Adrenal gland (tissue), 12 donors: ENCODE results near the gene KIFC3. TPM values are rescaled to one million over a fixed set of nuclear protein-coding genes. Genes with fewer than 3 reads are reported as not detected.

Experiments
- DNase-seq, 7 donors: peaks; one replicate each; pipeline ENCODE4 v3.0.0-alpha.2; 2019 to 2020
- H3K27ac ChIP-seq, 5 donors: fragments of 200-600 bp; sonication (generic) in 4 of 5; 1 replicate in 3 of 5; 2 replicates in 2 of 5; pipeline versions ENCODE4 v1.5.1 to v1.8.0; 2016 to 2020; ENCODE audit warnings: mild to moderate bottlenecking in 1 of 5
- H3K27me3 ChIP-seq: fragments of 200-600 bp; 2 replicates; pipeline ENCODE4 v1.8.0; 2021
- H3K36me3 ChIP-seq, 2 donors: fragments of 200-600 bp; replicated peaks in 1 of 2; 1 replicate in 1 of 2; 2 replicates in 1 of 2; pipeline versions ENCODE4 v1.5.1 to v1.8.0; 2018 to 2022
- H3K4me1 ChIP-seq, 2 donors: fragments of 200-600 bp; replicated peaks in 1 of 2; 1 replicate in 1 of 2; 2 replicates in 1 of 2; pipeline versions ENCODE4 v1.5.1 to v1.8.0; 2018 to 2021
- H3K4me3 ChIP-seq, 4 donors: fragments of 200-600 bp; sonication (generic) in 3 of 4; one replicate each; pipeline ENCODE4 v1.5.1; 2016 to 2018
- H3K9me3 ChIP-seq, 3 donors: fragments of 200-600 bp; sonication (generic) in 1 of 3; replicated peaks in 1 of 3; 1 replicate in 2 of 3; 2 replicates in 1 of 3; pipeline versions ENCODE4 v1.5.1 to v1.8.0; 2016 to 2021
- POLR2A ChIP-seq, 2 donors: fragments of 450-650 bp; IDR thresholded peaks; one replicate each; pipeline ENCODE4 v1.6.1; 2017; ENCODE audit warnings: antibody characterized with exemption in 2 of 2, mild to moderate bottlenecking in 2 of 2, moderate library complexity in 1 of 2
- WGBS, 4 donors: extraction: QIAGEN DNeasy Blood & Tissue Kit in 2 of 4; methylation state at CpG; one replicate each; pipeline versions ENCODE4 v1.1.5 to v1.1.7; 2013 to 2017; 5-methylcytosine and 5-hydroxymethylcytosine counted together
- intact Hi-C, 2 donors: fragments of 100-400 bp; cut with DNase I; formaldehyde crosslinking; loops; one replicate each; pipeline versions ENCODE4 v1.14.1 to v1.15.0; 2022 to 2023
- polyA plus RNA-seq, 3 donors: library from polyadenylated mRNA; stranded (reverse); fragments of 200-250 nt in 2 of 3; fragments of 350-450 nt in 1 of 3; fragmentation: Illumina TruSeq in 1 of 3; extraction: RNeasy Lipid Tissue Mini Kit (QIAGEN cat#74804) in 1 of 3; gene quantifications; one replicate each; pipeline ENCODE4 v1.2.3, GENCODE V29; 2013 to 2014
- total RNA-seq, 9 donors: library from RNA; depleted of rRNA in 4 of 9; stranded (reverse); fragments of >200 nt in 4 of 9; fragments of 120-200 nt in 1 of 9; fragmentation: NEBNext Ultra II Directional in 1 of 9; extraction: Animal tissue kit (Norgen Biotek cat#: 25700) in 1 of 9; gene quantifications; one replicate each; pipeline versions ENCODE4 v1.1.0 to v1.2.4, GENCODE V29; 2013 to 2023
- TF ChIP-seq, protein P1 (sequence below), 6 experiments: fragments of 450-650 bp in 4 of 6; fragments of 200-600 bp in 2 of 6; sonication (generic) in 1 of 6; IDR thresholded peaks; 1 replicate in 5 of 6; 2 replicates in 1 of 6; pipeline versions ENCODE4 v1.5.1 to v1.8.0; 2016 to 2021; ENCODE audit warnings: antibody characterized with exemption in 6 of 6, mild to moderate bottlenecking in 2 of 6, moderate library complexity in 1 of 6
- donor health status: healthy with polysubstance abuse.
- donor health status: Bipolar disorder and iron deficiency.
- donor health status: DM: yes; HTN: yes; CAD: no.
- donor health status: DM: no; HTN: no; CAD: no.
- donor health status: DM: no; HTN: no; CAD: no.
- donor health status: DM: yes; HTN: yes; CAD: no.

KIFC3 gene
- total and polyA plus RNA-seq, 12 donors = 15.5 to 130 (median 60.0) TPM

DNA sequence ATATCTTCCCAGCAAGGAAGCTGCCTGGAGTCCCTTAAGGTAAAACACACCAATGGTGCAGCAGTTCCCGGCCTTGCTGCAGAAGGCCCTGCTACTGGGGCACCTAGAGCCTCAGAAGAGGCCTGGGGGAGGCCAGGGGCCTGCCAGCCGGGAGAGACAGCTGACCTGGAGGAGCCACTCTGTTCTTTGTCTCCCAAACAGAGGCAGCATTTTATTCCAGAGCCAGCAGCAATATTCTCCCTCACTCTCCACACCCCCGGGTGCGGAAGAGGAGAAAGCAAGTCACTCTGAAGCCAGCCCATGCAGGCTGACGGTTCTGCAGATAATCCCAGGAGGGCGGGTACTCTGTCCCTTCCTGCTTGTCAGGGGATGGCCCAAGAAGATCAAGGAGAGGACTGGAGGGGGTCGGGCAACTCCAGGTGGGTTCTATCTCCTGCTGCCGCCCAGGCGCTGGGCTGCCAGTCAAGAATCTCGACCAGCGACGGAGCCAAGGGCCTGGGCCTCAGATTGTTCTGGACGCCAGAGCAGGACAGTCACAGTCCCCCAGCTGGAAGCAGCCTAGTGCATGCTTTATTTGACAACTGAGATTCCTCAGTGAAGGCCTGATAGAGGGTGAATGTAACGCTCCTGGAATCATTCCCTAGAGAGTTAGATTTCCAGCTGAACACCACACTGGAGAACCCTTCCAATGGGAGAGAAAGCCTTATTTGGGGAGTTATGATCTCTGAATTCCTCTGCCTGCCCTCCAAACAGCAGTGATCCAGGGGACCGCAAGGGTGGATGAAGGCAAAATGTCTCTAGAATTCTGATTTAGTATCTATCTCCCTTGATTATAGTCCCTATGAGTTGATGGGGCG, 1.1 kb upstream of the KIFC3 start:
- no peaks in the 10 kb centered on the region for H3K27me3 ChIP-seq
- H3K4me3 ChIP-seq = no peak overlapping the region
- TF ChIP-seq POLR2A (IDR thresholded peaks at IDR 0.05) = no peak
- TF ChIP-seq, protein P1, sequence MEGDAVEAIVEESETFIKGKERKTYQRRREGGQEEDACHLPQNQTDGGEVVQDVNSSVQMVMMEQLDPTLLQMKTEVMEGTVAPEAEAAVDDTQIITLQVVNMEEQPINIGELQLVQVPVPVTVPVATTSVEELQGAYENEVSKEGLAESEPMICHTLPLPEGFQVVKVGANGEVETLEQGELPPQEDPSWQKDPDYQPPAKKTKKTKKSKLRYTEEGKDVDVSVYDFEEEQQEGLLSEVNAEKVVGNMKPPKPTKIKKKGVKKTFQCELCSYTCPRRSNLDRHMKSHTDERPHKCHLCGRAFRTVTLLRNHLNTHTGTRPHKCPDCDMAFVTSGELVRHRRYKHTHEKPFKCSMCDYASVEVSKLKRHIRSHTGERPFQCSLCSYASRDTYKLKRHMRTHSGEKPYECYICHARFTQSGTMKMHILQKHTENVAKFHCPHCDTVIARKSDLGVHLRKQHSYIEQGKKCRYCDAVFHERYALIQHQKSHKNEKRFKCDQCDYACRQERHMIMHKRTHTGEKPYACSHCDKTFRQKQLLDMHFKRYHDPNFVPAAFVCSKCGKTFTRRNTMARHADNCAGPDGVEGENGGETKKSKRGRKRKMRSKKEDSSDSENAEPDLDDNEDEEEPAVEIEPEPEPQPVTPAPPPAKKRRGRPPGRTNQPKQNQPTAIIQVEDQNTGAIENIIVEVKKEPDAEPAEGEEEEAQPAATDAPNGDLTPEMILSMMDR (IDR thresholded peaks at IDR 0.05) = no peak
- peak overlapping the region in 4 of 5 donors; percentile 64 to 94 (median 84) for H3K27ac ChIP-seq
- DNase-seq = peak in 1 of 7 donors; percentile 78
- peaks cover 15 to 62% of the 10 kb centered on the region in 2 donors for H3K4me1 ChIP-seq
- H3K9me3 ChIP-seq = no peaks in the 10 kb centered on the region
- intact Hi-C loops = no loop called here
- no peaks in the 10 kb centered on the region for H3K36me3 ChIP-seq
- 49 to 71% (median 70%) methylated on average over 12 to 16 of the region's 16 CpGs for WGBS, 4 donors

DNA sequence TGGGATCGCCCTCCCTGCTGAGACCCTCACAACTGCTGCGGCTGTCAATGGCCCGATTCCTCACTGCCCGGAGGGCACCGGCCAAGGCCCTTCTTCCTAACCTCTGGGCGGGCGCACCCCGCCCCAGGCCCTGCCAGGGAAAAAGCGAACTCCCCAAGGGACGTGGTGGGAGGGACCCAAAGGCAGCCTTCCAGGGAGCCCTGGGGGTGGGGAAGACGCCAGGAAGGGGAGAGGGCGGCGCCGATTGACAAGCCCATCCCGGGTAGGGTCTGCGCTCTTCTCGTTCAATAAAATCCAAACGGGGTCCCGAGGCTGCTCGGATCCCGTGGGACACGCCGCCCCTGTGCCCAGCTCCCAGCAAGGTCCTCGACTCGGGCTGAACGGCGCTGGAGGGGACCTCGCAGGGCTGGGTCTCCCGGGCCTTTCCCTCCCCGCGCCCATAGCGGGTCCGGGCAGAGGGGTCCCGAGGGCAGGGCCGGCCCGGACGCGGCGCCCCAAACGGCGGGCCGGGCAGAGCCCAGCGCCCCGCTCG, 416 bp downstream of the KIFC3 start:
- no peak for TF ChIP-seq POLR2A (IDR thresholded peaks at IDR 0.05)
- TF ChIP-seq, protein P1 (IDR thresholded peaks at IDR 0.05) = no peak
- H3K27me3 ChIP-seq = no peaks in the 10 kb centered on the region
- intact Hi-C loops = no loop called here
- H3K4me1 ChIP-seq = peaks cover 14 to 57% of the 10 kb centered on the region in 2 donors
- H3K4me3 ChIP-seq = peak overlapping the region in 3 of 4 donors; percentile 7 to 74 (median 44)
- peaks cover 0 to 11% of the 10 kb centered on the region in 2 donors for H3K36me3 ChIP-seq
- H3K9me3 ChIP-seq = no peaks in the 10 kb centered on the region
- WGBS, 4 donors = 0 to 10% (median 4%) methylated on average over 2 to 45 of the region's 45 CpGs
- peak overlapping the region in 4 of 5 donors; percentile 70 to 94 (median 84) for H3K27ac ChIP-seq
- peak in 4 of 7 donors; percentile 43 to 53 (median 52) for DNase-seq

GRCh38 chr16:57801098-57801808, 1.0 kb downstream of the KIFC3 start:
- Histone ChIP-seq H3K27me3 (no peaks in the 10 kb centered on the region), H3K9me3 (no peaks in the 10 kb centered on the region), H3K4me3 (peak overlapping the region in 2 of 4 donors; percentile 44 to 74), H3K36me3 (peaks cover 0 to 12% of the 10 kb centered on the region in 2 donors), H3K4me1 (peaks cover 14 to 57% of the 10 kb centered on the region in 2 donors), H3K27ac (peak overlapping the region in 4 of 5 donors; percentile 70 to 94 (median 84))
- peak in 5 of 7 donors; percentile 46 to 57 (median 51) for DNase-seq
- WGBS, 4 donors = 10 to 27% (median 20%) methylated on average over 4 to 5 of the region's 5 CpGs
- TF ChIP-seq, protein P1 (IDR thresholded peaks at IDR 0.05) = peak in 3 of 6 experiments; percentile 7 to 26 (median 7)
- TF ChIP-seq POLR2A (IDR thresholded peaks at IDR 0.05) = peak in 1 of 2 donors; percentile 42
- intact Hi-C loops = no loop called here
